Stimulated activated CD4-positive, alpha-beta T cell treated with anti-CD3 and anti-CD28 coated beads, Interleukin-1b, Interleukin-23, amount 100 ng/mL, for 48 hours (primary cell): ENCODE measurements around the gene KRT85.

Experiments
- DNase-seq: peaks from one replicate; pipeline ENCODE4 v3.0.0-alpha.2; 2020

Gene KRT85

DNA sequence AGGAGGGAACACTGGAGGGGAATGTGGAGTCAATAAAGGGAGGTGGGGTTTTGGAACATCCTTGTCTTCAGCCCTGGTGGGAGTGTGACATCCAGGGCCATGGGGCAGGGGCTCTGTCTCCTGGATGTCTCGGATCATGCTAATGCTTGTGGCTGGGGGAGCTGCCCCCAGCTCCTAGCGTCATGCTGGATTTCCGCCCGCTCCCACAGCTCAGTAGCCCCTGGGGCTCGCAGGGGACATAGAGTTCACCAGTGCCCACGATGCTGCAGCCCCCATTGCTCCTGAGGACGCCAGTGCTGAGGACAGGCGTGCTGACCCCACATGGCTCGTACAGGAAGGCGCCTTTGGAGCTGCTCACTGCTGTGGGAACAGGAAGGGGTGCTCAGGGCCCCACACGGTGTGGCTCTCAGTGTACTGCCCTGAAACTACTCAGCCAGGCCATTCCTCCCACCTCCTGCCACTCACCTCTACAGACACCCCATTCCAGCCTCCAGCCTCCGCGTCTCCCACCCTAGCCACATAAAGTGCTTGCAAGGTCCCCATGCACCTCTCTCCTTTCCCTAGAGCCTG, 27.6 kb upstream of the KRT85 start:
- no peak for DNase-seq

DNA sequence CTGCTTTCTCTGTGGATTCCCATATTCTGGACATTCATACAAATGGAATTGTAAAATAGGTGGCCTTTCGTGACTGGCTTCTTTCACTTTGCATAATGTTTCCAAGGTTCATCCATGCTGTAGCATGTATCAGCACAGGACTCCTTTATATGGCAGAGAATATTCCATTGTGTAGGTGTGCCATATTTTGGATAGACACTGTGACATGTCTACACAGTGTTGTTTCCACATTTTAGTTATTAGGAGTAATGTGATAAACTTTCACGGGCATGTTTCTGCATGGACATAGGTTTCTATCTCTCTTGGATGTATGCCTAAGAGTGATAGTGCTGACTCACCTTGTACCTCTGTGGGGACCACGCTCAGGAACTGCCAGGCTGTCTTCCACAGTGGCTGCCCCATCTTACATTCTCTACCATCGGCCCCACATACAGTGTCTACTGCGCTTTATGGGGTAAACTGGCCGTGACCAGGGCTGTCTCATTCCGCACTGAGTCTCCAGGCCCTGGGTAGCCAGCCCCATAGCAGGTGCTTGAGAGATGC, 25.3 kb upstream of the KRT85 start:
- no peak for DNase-seq

DNA sequence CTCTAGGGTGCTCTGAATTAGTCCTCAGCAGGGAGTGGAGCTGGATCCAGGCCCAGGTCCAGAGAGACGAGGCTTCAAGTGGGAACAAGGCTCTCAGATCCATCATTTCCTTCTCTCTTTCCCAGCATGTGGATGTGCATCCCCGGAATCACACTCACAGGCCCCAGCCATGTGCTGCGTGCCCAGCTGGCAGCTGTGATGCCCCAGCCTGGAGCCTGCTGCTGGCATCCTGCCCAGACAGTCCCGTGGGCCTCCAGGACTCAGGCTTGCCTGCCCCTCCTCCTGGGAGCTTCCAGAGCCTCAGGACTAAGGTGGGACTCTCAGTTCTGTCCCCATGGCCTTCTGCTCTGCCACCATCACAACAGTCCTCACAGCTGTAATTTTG, 24.3 kb upstream of the KRT85 start:
- DNase-seq: no peak

DNA sequence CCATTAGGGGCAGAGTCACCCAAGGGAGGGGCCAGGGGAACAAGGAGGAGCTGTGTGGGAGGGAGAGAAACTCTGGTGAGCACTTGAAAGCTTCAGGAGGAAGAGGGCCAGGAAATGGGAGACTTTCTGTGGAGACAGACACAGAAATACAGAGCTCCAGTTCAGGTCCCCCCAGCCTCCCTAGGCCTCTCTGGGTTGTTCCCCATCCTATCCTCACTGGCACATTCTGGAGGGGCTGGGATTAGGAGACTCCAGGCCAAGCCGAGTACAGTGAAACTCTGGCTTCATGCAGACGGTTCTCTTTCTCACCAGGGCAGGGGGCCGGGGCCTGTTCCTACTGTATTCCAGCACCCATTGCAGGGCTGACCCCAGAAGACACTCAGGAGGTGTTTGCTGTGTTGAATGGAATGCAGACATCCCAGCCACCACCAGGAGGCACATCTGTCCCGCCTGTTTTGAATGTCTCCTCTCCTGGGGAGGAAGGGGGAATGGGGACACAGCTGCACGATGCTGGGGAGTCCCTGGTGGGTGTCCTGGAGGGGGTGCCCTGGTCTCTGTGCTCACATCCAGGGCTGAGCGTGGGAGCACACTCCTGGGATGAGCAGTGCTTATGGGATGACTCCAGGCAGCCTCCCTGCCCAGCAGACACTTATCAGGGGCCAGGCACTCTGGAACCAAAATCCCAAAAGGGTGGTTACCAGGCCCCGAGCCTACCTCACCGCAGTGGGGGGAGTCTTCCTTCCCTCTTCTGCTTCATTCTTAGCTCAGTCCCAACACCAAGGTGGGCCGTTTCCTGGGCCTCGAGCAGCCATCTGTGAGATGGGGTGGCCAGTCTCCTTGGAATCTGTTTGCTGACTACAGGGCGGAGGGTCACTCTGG, 23.7 kb upstream of the KRT85 start:
- DNase-seq: no peak

DNA sequence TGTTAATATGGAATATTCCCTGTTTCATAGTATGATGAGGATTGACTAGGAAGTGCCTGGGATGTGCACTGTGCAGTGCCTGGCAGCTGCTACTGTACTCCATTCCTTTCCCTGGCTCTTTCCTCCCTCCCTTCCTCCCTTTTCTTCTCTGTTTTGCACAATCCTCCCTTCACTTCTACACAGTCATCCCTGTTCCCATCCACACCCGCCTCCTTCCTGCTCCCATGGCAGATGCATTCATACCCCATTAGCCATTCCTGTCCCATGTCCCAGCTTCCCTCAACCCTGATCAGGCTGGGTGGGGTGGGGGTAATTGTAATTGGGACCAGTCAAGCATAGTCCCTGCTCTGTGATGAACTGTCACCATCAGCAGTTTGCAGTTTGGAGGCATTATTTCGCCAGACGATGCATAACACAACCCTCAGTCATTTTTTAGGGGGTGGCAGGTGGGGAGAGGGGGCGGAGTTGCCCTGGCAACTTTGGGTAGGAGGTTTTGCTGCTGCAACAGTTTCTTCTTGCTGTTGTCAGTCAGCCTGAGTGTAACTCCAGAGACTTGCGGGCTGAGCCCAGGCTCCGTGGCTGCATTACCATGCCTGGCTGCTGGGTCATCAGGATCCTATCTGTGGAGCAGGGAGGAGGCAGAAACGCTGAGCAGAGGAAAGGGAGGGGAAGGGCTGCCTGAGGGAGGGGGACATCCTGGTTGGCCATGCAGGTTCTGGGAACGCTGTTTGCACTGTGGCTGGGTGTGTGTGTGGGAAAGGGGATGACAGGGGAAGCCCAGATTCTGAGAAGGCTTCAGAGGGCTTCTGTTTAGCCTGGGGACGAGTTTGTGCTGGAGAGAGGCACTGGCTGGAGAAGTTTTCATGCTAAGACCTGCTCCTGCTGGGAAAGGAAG, 22.3 kb upstream of the KRT85 start:
- DNase-seq: no peak

DNA sequence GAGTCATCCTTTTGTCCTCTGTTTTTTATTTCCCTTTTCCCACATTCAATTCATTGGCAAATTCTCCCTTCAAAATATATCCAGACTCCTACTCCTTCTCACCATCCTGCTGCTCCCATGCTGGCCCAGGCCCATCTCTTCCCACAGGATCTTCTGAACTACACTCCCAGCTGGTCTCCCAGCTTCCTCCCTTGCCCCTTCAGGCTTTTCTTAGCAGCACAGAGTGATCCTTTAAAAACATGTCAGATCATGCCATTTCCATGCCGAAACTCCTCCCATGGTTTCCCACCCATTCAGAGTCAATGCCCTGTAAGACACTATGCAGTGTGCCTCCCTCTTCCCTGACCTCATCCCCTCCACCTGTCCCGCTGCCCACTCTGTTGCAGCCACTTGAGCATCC, 20.6 kb upstream of the KRT85 start:
- DNase-seq: no peak

DNA sequence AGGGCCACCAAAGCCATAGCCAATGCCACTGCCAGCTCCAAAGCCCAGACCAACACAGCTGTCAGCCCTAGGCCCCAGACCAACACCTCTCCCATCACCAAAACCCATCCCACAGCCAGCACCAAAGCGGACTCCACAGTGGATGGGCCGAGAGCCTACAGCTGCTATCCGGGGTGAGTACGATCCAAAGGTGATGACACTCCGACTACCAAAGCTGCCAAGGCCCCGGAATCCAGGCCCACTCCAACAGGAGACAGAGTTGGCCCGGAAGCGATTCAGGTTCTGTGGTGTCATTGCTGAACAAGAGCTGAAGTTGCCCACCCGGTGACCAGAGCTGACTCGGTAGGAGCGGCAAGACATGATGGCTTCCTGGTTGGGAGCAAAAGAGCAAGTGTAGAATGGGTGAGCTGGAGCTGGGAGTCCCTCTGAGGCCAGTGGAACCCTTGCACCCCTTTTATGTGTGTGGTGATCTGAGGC, 18.0 kb upstream of the KRT85 start, which contains the start of gene KRT84:
KRT84 (minus strand) TSS at position 427 of the 477 bp plus-strand sequence; CDS start at position 360, 67 bp downstream.
- no peak for DNase-seq

DNA sequence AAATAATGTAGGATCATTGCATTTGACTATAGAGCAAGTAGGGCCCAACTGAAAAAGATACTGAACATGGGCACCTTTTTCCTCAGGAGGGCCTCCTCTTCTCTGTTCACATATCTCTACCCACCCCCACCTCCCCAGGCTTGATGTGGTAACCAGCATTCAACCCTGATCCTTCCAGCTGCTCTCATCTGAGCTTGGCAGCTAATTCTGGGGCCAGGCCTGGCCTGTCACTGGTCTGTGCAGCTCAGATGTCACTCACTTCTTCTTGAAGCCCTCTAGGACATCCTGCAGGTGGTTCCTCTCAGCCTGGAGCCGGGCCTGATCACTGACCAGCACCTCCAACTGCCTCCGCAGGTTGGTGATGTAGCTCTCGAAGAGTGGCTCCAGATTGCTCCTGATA, 16.1 kb upstream of the KRT85 start:
- DNase-seq: no peak

DNA sequence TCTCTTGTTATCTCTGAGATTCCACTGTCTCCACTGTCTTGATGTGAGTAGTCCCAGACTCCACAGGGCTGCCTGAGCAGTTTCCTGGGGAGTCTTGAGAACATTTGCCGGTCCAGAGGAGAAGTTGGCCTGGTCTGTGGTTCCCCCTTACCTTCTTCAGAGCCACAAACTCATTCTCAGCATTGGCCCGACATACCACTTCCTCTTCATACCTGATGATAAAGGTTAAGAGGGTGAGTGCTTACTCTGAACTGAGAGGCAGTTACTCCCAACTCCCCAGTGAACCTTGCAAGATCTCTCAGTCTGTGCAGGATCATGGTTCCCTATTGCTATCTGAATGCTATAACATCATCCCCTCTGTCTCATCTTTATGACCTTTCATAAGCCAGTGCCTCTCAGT, 15.6 kb upstream of the KRT85 start:
- no peak for DNase-seq

DNA sequence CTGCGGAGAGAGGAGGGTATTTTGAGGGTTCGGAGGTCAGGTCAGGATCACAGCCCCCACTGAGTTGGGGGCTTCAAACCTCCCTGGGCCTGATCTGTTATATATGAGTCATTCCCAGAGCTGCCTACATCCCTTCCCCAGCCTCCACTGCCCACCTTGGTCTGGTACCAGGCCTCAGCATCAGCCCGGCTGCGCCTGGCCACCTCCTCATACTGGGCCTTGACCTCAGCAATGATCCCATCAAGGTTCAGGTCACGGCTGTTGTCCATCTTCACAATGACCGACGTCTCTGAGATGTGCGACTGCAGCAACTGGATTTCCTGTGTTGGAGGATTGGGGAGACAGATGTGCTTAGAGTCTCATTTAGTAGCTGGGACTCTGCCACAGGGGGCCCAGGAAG, 13.9 kb upstream of the KRT85 start:
- DNase-seq: no peak

DNA sequence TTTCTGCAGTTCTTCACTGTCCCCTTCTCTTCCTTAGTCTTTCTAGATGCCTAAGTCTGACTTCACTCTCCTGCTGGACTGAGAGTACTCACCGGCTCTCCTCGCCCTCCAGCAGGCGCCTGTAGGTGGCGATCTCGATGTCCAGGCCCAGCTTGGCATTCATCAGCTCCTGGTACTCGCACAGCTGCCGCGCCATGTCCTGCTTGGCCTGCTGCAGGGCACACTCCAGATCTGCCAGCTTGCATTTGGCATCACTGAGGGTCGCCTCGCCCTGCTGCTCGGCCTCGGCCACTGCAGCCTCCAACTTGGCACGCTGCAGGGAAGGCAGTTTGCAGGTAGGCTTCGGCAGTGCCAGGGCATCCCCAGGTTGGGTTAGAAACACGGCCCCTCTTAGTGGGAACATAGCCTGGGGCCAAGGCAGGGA, 13.0 kb upstream of the KRT85 start:
- no peak for DNase-seq

DNA sequence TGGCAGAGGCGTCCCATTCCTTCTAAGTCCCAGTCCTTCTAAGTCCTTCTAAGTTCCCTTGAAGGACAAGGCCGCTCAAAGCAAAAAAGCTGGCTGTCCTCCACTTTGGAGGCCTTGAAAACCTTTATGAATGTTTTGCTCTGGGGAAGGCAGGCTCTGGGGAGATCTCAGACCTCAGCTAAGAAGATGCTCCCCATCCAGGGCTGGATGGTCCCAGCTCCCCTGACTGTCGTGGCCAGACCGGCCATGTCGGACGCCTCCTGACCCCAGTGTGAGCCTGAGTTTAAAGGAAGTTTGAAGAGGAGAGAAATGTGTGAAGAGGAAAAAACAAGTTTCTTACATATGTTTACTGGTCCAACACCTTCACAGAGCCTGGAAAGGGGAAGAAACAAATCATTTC, 12.3 kb upstream of the KRT85 start:
- DNase-seq: no peak

DNA sequence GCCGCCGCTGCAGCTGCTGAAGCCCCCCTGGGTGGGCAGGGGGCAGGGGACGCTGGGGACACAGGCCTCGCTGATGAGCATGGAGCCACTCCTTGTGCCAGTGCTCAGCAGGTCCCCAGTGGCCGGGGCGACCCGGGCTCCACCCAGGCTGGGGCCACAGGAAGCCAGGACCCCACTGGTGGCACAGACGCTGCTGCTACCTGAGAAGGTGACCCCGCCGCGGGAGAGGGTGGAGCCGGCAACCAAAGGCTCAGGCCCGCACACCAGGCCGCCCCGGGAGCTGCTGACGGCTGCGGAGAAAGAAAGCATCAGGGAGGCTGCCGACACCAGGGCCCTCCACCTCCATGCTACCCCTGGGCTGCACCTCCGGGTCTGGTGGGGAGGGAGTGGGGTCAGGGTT, 10.8 kb upstream of the KRT85 start:
- no peak for DNase-seq

DNA sequence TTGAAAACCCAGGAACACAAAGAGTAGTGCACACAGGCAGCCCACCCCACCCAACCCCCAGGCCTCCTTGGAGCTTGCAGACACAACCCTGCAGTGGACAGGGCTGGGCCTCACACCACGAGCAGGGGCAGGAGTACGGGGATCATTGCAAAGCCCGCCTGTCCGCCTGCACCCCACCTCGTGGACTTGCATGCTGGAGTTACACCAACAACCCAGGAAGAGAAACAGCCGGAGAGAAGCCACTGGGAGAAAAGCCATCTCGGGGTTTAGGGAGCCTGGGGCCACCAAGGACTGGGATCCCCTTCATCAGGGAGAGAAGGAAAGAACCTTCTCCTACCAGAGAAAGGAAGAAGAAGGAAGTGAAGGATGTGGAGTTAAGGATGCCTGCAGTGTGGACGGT, 10.0 kb upstream of the KRT85 start:
- no peak for DNase-seq

DNA sequence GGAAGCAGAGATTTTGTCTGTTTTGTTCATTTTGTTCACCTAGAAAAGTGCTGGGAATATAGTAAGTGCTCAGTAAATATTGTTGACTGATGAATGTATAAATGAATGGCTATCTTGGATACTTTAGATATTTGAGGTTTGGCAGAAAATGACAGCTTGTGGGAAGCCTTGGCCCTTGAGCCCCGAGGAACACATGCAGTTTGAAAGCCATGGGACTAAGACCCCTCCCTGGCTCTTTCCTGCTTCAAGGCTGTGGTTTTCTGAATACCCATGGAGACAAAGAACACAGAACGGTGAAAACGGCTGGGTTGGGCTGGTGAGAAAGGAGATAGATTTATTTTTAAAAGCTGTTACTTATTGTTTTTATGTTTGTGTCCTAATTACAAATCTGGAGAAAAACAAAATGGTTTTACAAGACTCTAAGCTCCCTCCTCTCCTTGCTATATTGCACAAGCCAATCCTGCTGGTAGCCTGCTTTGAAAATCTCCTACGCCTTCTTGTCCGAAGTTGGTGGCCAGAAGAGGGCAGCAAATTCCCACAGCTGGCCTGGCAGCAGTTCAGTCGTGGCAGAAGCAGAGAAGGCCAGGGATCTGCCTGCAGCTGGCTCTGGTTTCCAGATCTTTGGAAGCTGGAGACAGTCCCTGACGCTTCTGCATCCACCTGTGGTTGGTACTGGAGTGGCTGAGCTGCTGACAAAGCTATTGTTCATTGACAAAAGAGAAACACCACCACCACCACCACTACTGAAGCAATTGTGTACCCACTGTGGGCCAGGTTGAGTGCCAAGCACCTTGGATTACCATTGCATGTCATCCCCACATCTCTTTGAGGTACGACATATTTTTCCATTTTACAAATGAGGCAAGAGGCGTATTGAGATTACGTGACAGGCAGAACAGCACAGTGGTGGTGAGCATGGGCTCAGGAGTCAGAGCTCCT, 5.2 kb upstream of the KRT85 start:
- DNase-seq: peak; percentile 47

DNA sequence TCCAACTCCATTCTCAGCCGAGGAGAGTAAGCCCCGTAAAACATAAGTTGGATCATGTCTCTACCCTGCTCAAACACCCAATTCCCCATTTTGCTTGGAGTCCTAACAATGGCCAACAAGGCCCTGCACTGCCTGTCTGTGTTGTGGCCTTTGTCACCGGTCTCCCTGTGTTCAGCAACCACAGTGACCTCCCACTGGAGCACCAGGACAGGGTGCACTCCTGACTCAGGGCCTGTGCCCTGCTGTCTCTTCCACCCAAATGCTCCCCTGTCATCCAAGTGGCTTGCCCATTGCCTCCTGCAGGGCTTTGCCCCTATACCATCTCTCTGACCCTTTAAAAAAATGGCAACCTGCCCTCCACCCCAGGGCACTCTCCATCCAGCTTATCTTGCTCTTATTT, 4.4 kb upstream of the KRT85 start:
- DNase-seq: no peak

DNA sequence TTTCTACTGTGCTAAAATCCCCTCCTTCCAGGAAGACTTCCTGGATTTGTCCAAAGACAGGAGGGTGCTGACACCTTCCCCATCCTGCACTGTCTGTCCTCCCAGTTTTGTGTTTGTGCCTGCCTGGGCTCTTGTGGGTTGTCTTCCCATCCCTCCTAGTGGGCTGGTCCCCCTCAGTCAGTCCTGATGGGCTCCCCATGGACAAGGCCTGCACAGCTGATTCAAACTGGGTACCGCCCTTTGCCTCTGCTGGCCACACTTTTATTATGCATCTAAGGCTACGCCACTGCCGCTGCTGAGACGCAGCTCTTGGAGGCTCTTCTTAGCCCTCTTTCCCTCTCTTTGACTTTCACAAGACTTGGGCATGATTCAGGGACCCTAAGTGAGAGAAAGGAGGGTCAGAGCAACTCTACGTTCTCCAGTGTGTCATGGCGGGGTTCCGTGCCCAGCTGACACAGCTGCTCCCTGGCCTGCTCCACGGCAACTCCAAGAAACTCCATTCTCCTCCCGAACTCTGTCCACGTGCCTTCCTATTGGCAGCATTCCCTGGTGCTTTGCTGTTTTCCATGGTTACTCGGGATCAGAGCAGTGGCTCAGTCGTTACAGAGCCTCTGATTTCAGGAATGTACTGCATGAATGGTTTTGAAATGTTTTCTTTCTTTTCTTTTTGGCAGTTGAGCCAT, 3.8 kb upstream of the KRT85 start:
- no peak for DNase-seq

DNA sequence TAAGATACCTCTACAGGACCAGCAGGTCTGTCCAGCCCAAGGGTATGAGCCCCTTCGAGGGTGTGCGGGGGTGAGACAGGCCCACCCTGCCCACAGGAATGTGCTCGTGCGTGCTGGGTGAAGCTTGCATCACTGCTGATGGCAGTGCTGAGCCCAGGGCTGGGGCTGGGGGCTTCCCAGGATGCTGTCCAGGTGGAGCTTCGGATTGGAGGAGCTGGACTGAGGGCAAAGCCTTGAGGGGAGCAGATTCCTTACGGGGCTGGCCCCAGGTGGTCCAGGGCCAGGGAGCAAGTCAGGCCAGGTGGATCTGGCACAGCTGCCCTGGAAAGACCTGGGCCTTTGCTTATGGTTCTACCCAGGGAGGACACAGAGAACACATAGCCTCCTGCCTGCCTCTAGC, 2.5 kb upstream of the KRT85 start:
- no peak for DNase-seq

DNA sequence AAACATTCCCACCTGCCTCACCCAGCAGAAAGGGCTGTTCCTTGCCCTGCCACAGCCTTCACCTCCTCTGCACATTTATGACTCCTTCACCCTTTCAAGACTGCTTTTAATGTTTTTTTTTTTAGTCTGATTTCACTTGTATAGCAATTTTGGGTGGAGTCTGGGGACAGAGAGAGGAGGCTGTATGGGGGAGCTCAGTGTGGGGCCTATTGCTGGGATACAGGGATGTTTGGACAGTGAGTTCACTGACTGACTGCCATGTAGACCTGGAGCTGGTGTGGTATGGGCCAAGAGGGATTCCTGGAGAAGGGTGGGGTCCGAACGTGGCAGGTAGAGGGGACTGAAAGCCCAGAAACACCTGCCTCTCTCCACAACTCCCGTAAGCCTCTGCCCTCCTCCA, 1.9 kb upstream of the KRT85 start:
- no peak for DNase-seq

DNA sequence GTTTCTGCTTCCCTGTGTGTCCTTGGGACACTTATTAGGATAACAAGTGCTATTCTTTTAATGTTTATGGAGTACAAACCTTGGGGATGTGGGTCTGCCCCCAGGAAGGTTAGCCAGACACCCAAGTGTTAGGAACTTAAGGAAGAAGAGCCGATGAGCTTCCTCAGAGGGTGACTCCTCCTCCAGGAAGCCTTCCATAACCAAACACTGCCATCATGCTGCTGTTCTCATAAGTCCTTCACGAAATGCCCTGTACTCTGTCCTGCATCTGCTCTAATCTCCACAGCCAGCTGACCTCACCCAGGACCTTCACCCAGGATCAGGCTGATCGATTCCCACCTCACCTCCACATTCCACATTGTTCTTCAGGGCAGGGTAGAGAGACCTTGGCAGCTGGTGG, 1.2 kb upstream of the KRT85 start:
- no peak for DNase-seq

DNA sequence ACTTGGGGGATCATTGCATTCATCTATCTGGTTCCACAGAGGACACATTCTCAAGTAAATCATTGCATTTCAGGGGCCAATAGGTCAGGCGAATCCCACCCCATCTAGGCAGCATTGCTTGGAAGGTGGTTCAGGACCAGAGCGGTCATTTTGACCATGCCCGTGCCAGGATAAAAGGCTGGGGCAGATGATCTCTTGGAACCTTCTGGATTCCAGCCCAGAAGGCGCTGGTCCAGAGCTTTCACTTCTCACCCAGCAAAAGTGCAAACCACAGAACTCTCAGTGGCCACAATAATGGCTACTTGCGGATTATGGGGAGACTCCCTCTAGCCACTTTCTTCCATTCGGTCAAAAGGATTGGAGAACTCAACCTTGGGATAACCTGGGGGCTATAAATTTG, 595 bp upstream of the KRT85 start:
- DNase-seq: no peak
